ENCODE measurements around the gene PABPN1.

The PABPN1 gene

DNA sequence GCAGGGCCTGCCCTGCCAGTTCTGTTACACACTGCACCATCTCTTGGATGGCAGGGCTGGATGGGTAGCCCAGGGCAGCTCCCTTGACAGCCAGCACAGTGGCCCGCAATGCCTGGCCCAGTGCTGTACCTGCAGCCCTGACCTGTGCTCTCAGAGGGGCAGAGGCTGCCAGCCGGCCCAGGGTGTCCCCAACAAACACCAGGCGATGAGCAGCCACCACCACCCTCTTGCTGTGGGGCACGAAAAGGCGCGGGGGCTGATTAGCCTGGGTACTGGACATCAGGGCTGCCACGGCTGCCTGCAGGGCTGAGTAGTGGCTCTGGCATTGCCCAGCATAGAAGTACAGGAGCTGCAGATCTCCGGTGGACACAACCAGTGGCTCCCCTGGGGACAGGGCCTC lies 36.0 kb downstream of the PABPN1 start:
- TF ChIP-seq, protein P1, sequence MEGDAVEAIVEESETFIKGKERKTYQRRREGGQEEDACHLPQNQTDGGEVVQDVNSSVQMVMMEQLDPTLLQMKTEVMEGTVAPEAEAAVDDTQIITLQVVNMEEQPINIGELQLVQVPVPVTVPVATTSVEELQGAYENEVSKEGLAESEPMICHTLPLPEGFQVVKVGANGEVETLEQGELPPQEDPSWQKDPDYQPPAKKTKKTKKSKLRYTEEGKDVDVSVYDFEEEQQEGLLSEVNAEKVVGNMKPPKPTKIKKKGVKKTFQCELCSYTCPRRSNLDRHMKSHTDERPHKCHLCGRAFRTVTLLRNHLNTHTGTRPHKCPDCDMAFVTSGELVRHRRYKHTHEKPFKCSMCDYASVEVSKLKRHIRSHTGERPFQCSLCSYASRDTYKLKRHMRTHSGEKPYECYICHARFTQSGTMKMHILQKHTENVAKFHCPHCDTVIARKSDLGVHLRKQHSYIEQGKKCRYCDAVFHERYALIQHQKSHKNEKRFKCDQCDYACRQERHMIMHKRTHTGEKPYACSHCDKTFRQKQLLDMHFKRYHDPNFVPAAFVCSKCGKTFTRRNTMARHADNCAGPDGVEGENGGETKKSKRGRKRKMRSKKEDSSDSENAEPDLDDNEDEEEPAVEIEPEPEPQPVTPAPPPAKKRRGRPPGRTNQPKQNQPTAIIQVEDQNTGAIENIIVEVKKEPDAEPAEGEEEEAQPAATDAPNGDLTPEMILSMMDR (IDR thresholded peaks at IDR 0.05; ENCODE audit: borderline replicate concordance, control extremely low read depth, extremely low read depth, insufficient read depth, missing control alignments), result no peak
- DNase-seq (ENCODE audit: low spot score), result peak; percentile 11
- in situ Hi-C loops (cut with MboI; ENCODE audit: low sequenced_read_pairs, unreplicated experiment), result no loop called here

DNA sequence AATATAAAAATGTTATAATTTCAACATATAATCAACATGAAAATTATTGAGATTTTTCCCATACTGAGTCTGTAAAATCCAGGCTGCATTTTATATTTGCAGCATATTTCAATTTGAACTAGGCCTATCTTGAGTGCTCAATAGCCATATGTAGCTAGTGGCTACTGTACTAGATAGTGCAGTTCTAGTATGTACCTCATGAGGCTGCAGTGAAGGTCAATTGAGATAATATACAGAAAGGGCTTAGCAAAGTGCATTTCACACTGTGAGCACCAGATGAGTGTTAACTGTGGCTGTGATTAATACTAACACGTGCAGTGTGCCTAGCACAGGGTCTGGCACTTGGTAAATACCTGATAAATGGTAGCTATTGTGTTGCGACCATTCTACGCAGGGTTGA lies 36.8 kb downstream of the PABPN1 start:
- peak; percentile 6 for DNase-seq (ENCODE audit: low spot score)
- in situ Hi-C loops (cut with MboI; ENCODE audit: low sequenced_read_pairs, unreplicated experiment), result no loop called here
- TF ChIP-seq, protein P1 (IDR thresholded peaks at IDR 0.05; ENCODE audit: borderline replicate concordance, control extremely low read depth, extremely low read depth, insufficient read depth, missing control alignments), result no peak

DNA sequence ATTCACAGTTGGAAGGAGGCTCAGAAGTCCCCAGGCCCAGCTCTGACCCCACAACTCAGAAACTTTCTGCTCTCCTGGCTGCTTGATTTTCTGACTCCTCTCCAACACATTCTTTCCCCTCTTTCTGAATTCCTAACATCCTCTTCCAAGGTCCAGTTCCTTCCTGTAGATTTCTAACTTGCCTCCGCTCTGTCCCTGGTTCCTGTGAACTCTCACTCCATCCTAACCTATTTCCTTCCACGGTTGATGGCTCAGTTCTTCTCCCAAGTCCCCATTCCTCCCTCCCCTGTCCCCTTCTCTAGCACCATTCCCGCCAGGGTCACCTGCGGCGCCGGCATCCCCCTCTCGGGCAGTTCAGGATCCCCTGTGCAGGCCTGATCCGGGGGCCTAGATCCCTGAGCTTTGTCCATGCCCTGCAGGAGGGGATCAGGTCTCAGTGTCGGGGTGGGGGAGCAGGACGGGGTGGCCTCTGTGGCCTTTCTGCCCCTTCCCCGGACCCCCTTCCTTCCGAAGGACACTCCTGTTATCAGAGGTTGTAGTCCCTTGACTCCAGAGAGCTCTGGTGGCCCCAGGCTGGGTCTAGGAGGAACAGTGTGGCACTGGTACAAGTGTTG lies 37.4 kb downstream of the PABPN1 start:
- no peak for DNase-seq (ENCODE audit: low spot score)
- TF ChIP-seq, protein P1 (IDR thresholded peaks at IDR 0.05; ENCODE audit: borderline replicate concordance, control extremely low read depth, extremely low read depth, insufficient read depth, missing control alignments), result no peak
- in situ Hi-C loops (cut with MboI; ENCODE audit: low sequenced_read_pairs, unreplicated experiment), result no loop called here

DNA sequence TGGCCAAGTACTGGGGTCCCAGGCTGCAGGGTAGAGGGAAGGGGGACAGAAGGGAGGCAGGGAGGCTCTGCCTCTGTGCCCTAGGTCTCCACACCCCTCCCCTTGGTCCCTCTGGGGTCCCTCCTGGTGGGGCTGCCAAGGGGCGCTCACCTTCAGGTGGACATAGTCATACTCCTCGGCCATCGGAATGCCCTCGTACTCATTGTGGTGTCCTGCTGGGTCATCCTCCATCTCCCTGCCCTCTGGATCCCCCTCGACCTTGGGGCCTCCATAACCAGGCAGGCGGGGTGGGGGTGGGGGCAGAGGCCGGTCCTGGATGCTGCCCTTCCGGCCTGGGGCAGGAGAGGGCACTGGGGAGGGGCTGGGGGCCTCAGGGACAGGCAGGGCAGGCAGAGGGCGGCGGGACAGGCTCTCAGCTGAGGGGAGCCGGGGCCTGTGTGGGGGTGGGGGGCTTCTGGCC lies 37.9 kb downstream of the PABPN1 start:
- TF ChIP-seq, protein P1 (IDR thresholded peaks at IDR 0.05; ENCODE audit: borderline replicate concordance, control extremely low read depth, extremely low read depth, insufficient read depth, missing control alignments), result no peak
- in situ Hi-C loops (cut with MboI; ENCODE audit: low sequenced_read_pairs, unreplicated experiment), result no loop called here
- no peak for DNase-seq (ENCODE audit: low spot score)

DNA sequence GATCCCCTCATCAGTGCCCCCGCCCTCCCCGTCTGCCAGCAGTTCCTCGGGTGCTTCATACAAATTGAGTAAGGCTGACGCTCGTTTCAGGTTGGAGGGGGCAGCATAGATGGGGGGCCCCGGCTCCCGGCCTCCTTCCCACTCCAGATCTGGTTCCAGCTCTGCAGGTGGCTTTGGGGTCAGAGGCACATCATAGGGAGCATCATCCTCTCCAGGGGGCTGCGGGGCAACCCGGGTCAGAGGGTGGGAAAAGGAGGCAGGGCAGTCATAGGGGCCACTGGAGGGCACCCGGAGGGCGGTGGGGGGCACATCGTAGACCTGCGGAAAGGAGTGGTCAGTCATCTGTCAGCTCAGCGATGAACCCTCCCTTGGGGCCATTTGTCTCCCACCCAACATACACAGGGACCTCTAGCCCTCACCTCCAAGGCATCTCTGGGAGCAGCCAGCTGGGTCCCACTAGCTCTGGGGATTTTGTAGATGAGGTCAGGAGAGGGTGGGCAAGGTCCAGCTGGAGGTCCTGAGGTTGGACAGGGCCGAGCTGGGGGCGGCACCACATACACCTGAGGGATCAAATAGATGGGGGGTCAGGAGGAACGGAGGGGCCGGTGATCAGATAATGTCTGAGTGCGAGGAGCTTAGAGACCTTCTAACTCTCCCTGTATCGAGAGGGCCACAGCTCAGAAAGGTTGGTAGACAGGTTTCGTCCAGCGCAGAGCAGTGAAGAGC lies 38.6 kb downstream of the PABPN1 start:
- in situ Hi-C loops (cut with MboI; ENCODE audit: low sequenced_read_pairs, unreplicated experiment), result no loop called here
- TF ChIP-seq, protein P1 (IDR thresholded peaks at IDR 0.05; ENCODE audit: borderline replicate concordance, control extremely low read depth, extremely low read depth, insufficient read depth, missing control alignments), result no peak
- no peak for DNase-seq (ENCODE audit: low spot score)

DNA sequence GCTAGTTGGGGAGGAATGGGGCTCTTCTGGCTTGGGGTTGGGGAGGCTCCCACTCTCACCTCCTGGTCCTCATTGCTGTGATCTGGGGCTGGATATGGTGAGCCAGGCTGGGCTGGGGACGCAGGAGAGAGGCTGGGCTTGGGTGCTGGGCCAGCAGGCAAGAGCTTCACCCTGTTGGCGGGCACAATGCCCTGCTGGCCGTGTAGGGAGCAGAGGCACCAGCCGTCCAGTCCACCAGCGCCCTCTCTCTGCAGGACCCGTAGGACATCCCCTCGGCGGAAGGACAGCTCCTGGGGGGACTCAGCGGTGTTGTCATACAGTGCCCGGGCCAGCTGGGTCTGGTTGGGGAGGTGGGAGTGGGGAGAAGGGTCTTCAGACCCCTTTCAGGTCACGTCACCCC lies 39.2 kb downstream of the PABPN1 start:
- TF ChIP-seq, protein P1 (IDR thresholded peaks at IDR 0.05; ENCODE audit: borderline replicate concordance, control extremely low read depth, extremely low read depth, insufficient read depth, missing control alignments), result no peak
- no peak for DNase-seq (ENCODE audit: low spot score)
- in situ Hi-C loops (cut with MboI; ENCODE audit: low sequenced_read_pairs, unreplicated experiment), result no loop called here

All from GM13976 (cell line).